ENCODE measurements around the gene HECTD3.

Gene HECTD3

GRCh38 chr1:45032837-45033236, 21.7 kb upstream of the HECTD3 start:
- no peaks in the 10 kb centered on the region for H3K27me3 ChIP-seq (replicated peaks in 2 of 5; ENCODE audit: control insufficient read depth in 4 of 5, insufficient read depth in 5 of 5, low read length in 4 of 5)
- CTCF ChIA-PET: interaction anchor here (1.9 to 2.3 kb wide), 2 partner anchors 11 to 14 kb away, joined by 5 to 12 read pairs; no protein-coding TSS in a partner anchor
- peaks cover 0 to 3% (median 0%) of the 10 kb centered on the region in 4 experiments for H3K36me3 ChIP-seq (ENCODE audit: control insufficient read depth in 4 of 4, insufficient read depth in 4 of 4, low read length in 3 of 4)
- POLR2A ChIA-PET: interaction anchor here (0.5 to 0.6 kb wide), 2 partner anchors 29 to 518 kb away, joined by 3 read pairs; no protein-coding TSS in a partner anchor
- no peak overlapping the region for H3K4me3 ChIP-seq (ENCODE audit: control insufficient read depth in 1 of 7, extremely low read depth in 1 of 7, insufficient read depth in 4 of 7, low read depth in 2 of 7, low read length in 6 of 7)
- H3K27ac ChIP-seq (ENCODE audit: insufficient read depth in 1 of 2, low read depth in 1 of 2, low read length in 2 of 2, poor library complexity in 1 of 2, severe bottlenecking in 2 of 2): no peak overlapping the region
- no peaks in the 10 kb centered on the region for H3K9me3 ChIP-seq (ENCODE audit: control extremely low read depth in 1 of 5, control insufficient read depth in 4 of 5, insufficient read depth in 2 of 5, low read depth in 1 of 5, low read length in 4 of 5)
- H3K4me1 ChIP-seq (ENCODE audit: control extremely low read depth in 1 of 4, control insufficient read depth in 4 of 4, insufficient read depth in 4 of 4, low read length in 3 of 4): peaks cover 0 to 2% (median under 1%) of the 10 kb centered on the region in 4 experiments
- no peak for DNase-seq
- no CpG with 5 or more reads among the region's 2 CpGs for WGBS (ENCODE audit: insufficient coverage)

DNA sequence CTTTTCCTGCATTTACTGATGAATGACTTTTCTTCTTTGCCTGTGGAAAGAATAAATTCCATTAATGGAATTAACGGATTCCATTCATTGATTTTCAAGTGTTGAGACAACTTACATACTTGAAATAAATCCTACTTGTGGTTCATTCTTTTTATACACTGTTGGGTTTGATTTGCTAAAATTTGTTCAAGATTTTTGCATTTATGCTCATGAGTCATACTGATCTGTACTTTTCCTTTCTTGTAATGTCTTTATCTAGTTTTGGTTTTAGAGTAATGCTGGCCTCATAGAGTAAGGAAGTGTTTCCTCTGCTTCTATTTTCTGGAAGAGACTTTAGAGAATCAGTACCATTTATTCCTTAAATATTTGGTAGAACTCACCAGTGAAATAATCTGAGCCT, 15.3 kb upstream of the HECTD3 start:
- CTCF ChIA-PET: interaction anchor here (1.5 kb wide), 1 partner anchor 273 kb away, joined by 4 read pairs; no protein-coding TSS in a partner anchor
- no peak overlapping the region for H3K27ac ChIP-seq (ENCODE audit: insufficient read depth in 1 of 2, low read depth in 1 of 2, low read length in 2 of 2, poor library complexity in 1 of 2, severe bottlenecking in 2 of 2)
- no peaks in the 10 kb centered on the region for H3K36me3 ChIP-seq (ENCODE audit: control insufficient read depth in 4 of 4, insufficient read depth in 4 of 4, low read length in 3 of 4)
- H3K4me3 ChIP-seq (ENCODE audit: control insufficient read depth in 1 of 7, extremely low read depth in 1 of 7, insufficient read depth in 4 of 7, low read depth in 2 of 7, low read length in 6 of 7): no peak overlapping the region
- no peaks in the 10 kb centered on the region for H3K9me3 ChIP-seq (ENCODE audit: control extremely low read depth in 1 of 5, control insufficient read depth in 4 of 5, insufficient read depth in 2 of 5, low read depth in 1 of 5, low read length in 4 of 5)
- DNase-seq: no peak
- POLR2A ChIA-PET: no interaction called here
- WGBS (ENCODE audit: insufficient coverage): no CpG with 5 or more reads among the region's 1 CpG
- H3K4me1 ChIP-seq (ENCODE audit: control extremely low read depth in 1 of 4, control insufficient read depth in 4 of 4, insufficient read depth in 4 of 4, low read length in 3 of 4): no peaks in the 10 kb centered on the region
- H3K27me3 ChIP-seq (replicated peaks in 2 of 5; ENCODE audit: control insufficient read depth in 4 of 5, insufficient read depth in 5 of 5, low read length in 4 of 5): no peaks in the 10 kb centered on the region

GRCh38 chr1:45023663-45024062, 12.5 kb upstream of the HECTD3 start:
- Histone ChIP-seq H3K9me3 (ENCODE audit: control extremely low read depth in 1 of 5, control insufficient read depth in 4 of 5, insufficient read depth in 2 of 5, low read depth in 1 of 5, low read length in 4 of 5) (no peaks in the 10 kb centered on the region), H3K4me3 (ENCODE audit: control insufficient read depth in 1 of 7, extremely low read depth in 1 of 7, insufficient read depth in 4 of 7, low read depth in 2 of 7, low read length in 6 of 7) (no peak overlapping the region), H3K36me3 (ENCODE audit: control insufficient read depth in 4 of 4, insufficient read depth in 4 of 4, low read length in 3 of 4) (no peaks in the 10 kb centered on the region), H3K27me3 (replicated peaks in 2 of 5; ENCODE audit: control insufficient read depth in 4 of 5, insufficient read depth in 5 of 5, low read length in 4 of 5) (no peaks in the 10 kb centered on the region), H3K27ac (ENCODE audit: insufficient read depth in 1 of 2, low read depth in 1 of 2, low read length in 2 of 2, poor library complexity in 1 of 2, severe bottlenecking in 2 of 2) (no peak overlapping the region), H3K4me1 (ENCODE audit: control extremely low read depth in 1 of 4, control insufficient read depth in 4 of 4, insufficient read depth in 4 of 4, low read length in 3 of 4) (peaks cover 0 to under 1% (median 0%) of the 10 kb centered on the region in 4 experiments)
- no CpG with 5 or more reads among the region's 1 CpG for WGBS (ENCODE audit: insufficient coverage)
- ChIA-PET POLR2A (no interaction called here), CTCF (no interaction called here)
- no peak for DNase-seq

- Histone ChIP-seq H3K27me3 (replicated peaks in 2 of 5; ENCODE audit: control insufficient read depth in 4 of 5, insufficient read depth in 5 of 5, low read length in 4 of 5) (no peaks in the 10 kb centered on the region), H3K36me3 (ENCODE audit: control insufficient read depth in 4 of 4, insufficient read depth in 4 of 4, low read length in 3 of 4) (peaks cover 3 to 20% (median 8%) of the 10 kb centered on the region in 4 experiments), H3K9me3 (ENCODE audit: control extremely low read depth in 1 of 5, control insufficient read depth in 4 of 5, insufficient read depth in 2 of 5, low read depth in 1 of 5, low read length in 4 of 5) (no peaks in the 10 kb centered on the region), H3K4me3 (ENCODE audit: control insufficient read depth in 1 of 7, extremely low read depth in 1 of 7, insufficient read depth in 4 of 7, low read depth in 2 of 7, low read length in 6 of 7) (no peak overlapping the region), H3K27ac (ENCODE audit: insufficient read depth in 1 of 2, low read depth in 1 of 2, low read length in 2 of 2, poor library complexity in 1 of 2, severe bottlenecking in 2 of 2) (no peak overlapping the region), H3K4me1 (ENCODE audit: control extremely low read depth in 1 of 4, control insufficient read depth in 4 of 4, insufficient read depth in 4 of 4, low read length in 3 of 4) (peaks cover 6 to 40% (median 19%) of the 10 kb centered on the region in 4 experiments)
- ChIA-PET CTCF (interaction anchor here (0.6 to 13.1 kb wide), 28 partner anchors 10 to 489 kb away, joined by 3 to 402 read pairs (median 3); partner anchors contain the start of genes EIF2B3, MUTYH, TESK2 and TOE1), POLR2A (no interaction called here)
- WGBS (ENCODE audit: insufficient coverage): 75% methylated on average over 15 of the region's 16 CpGs
- DNase-seq: peak; percentile 62 to 78 (median 71)
Measured at GRCh38 chr1:45018599-45019230, 7.6 kb upstream of the HECTD3 start.

GRCh38 chr1:45016767-45017166, 5.6 kb upstream of the HECTD3 start:
- no peaks in the 10 kb centered on the region for H3K9me3 ChIP-seq (ENCODE audit: control extremely low read depth in 1 of 5, control insufficient read depth in 4 of 5, insufficient read depth in 2 of 5, low read depth in 1 of 5, low read length in 4 of 5)
- H3K27ac ChIP-seq (ENCODE audit: insufficient read depth in 1 of 2, low read depth in 1 of 2, low read length in 2 of 2, poor library complexity in 1 of 2, severe bottlenecking in 2 of 2): peak overlapping the region in 1 of 2 experiments; percentile 63
- POLR2A ChIA-PET: no interaction called here
- CTCF ChIA-PET: interaction anchor here (0.7 to 13.1 kb wide), 5 partner anchors 13 to 552 kb away, joined by 3 to 402 read pairs (median 3); partner anchors contain the start of genes CCDC163, MMACHC and TESK2
- H3K27me3 ChIP-seq (replicated peaks in 2 of 5; ENCODE audit: control insufficient read depth in 4 of 5, insufficient read depth in 5 of 5, low read length in 4 of 5): no peaks in the 10 kb centered on the region
- peaks cover 11 to 57% (median 37%) of the 10 kb centered on the region in 4 experiments for H3K4me1 ChIP-seq (ENCODE audit: control extremely low read depth in 1 of 4, control insufficient read depth in 4 of 4, insufficient read depth in 4 of 4, low read length in 3 of 4)
- WGBS (ENCODE audit: insufficient coverage): 33% methylated on average over 5 of the region's 6 CpGs
- peaks cover 3 to 26% (median 8%) of the 10 kb centered on the region in 4 experiments for H3K36me3 ChIP-seq (ENCODE audit: control insufficient read depth in 4 of 4, insufficient read depth in 4 of 4, low read length in 3 of 4)
- DNase-seq: no peak
- peak overlapping the region in 4 of 7 experiments; percentile 1 to 61 (median 24) for H3K4me3 ChIP-seq (ENCODE audit: control insufficient read depth in 1 of 7, extremely low read depth in 1 of 7, insufficient read depth in 4 of 7, low read depth in 2 of 7, low read length in 6 of 7)

DNA sequence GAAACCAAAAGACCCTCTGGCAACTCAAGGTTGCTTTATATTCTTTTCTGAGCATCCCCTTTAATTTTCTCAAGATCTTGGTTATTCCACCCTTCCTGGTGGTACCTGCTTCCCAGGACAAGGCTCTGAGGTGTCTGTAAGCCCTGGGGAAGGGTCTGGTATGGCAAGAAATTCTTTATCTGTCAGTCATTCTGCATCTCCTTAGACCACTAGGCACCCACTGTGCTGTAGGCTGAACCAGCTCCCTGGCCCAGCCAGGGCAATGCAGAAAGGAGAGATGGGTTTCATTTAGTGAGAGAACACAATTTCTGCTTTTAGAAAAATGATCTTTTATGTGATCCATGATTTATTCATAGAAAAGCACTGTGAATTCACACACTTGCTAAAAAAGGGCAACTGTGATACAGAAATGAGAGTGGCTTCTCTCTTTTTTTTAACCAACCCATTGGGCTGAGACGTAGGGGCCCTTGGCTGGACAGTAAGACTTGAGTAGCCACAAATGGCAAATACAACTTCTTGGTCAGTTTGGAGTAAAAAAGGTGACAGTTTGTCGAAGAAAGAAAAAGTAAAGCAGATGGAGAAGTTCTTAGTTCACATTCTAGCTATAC, 5.1 kb upstream of the HECTD3 start:
- Histone ChIP-seq H3K36me3 (ENCODE audit: control insufficient read depth in 4 of 4, insufficient read depth in 4 of 4, low read length in 3 of 4) (peaks cover 3 to 26% (median 8%) of the 10 kb centered on the region in 4 experiments), H3K9me3 (ENCODE audit: control extremely low read depth in 1 of 5, control insufficient read depth in 4 of 5, insufficient read depth in 2 of 5, low read depth in 1 of 5, low read length in 4 of 5) (no peaks in the 10 kb centered on the region), H3K4me3 (ENCODE audit: control insufficient read depth in 1 of 7, extremely low read depth in 1 of 7, insufficient read depth in 4 of 7, low read depth in 2 of 7, low read length in 6 of 7) (peak overlapping the region in 1 of 7 experiments; percentile 61), H3K27me3 (replicated peaks in 2 of 5; ENCODE audit: control insufficient read depth in 4 of 5, insufficient read depth in 5 of 5, low read length in 4 of 5) (no peaks in the 10 kb centered on the region), H3K4me1 (ENCODE audit: control extremely low read depth in 1 of 4, control insufficient read depth in 4 of 4, insufficient read depth in 4 of 4, low read length in 3 of 4) (peaks cover 16 to 63% (median 42%) of the 10 kb centered on the region in 4 experiments), H3K27ac (ENCODE audit: insufficient read depth in 1 of 2, low read depth in 1 of 2, low read length in 2 of 2, poor library complexity in 1 of 2, severe bottlenecking in 2 of 2) (peak overlapping the region in 1 of 2 experiments; percentile 63)
- ChIA-PET POLR2A (interaction anchor here (0.6 kb wide), 1 partner anchor 1393 kb away, joined by 3 read pairs; no protein-coding TSS in a partner anchor), CTCF (interaction anchor here (0.7 to 13.1 kb wide), 5 partner anchors 14 to 553 kb away, joined by 3 to 402 read pairs (median 3); partner anchors contain the start of genes CCDC163, MMACHC and TESK2)
- WGBS (ENCODE audit: insufficient coverage): no CpG with 5 or more reads among the region's 2 CpGs
- no peak for DNase-seq
